Pancreas (tissue), 10 donors: Measurements from ENCODE around the gene FOXO1. TPM values are rescaled to one million over a fixed set of nuclear protein-coding genes. Genes with fewer than 3 reads are reported as not detected.
"Not testable (repeated sequence)": the region's sequence is repeated elsewhere in the genome, so short reads cannot be mapped to it uniquely, and the experiment has no call there.

ENCODE experiments used
- ATAC-seq, 4 donors: fragments of 200-7000 bp; cut with Tn5 transposase; one replicate each; pipeline versions ENCODE4 v1.8.0 to v1.9.1; 2020; ENCODE audit warnings: mild to moderate bottlenecking in 4 of 4, moderate library complexity in 4 of 4
- DNase-seq, 6 donors: peaks; one replicate each; pipeline ENCODE4 v3.0.0-alpha.2; 2020
- FAIRE-seq: peaks from 2 replicates; lab custom pipeline; 2012; peaks lifted over from hg19 to GRCh38; lab: Jason Lieb, UNC
- H3K27ac ChIP-seq, 4 donors: fragments of 200-600 bp; sonication (generic); 1 replicate in 3 of 4; 2 replicates in 1 of 4; pipeline versions ENCODE4 v1.5.0 to v1.8.0; 2020
- H3K27me3 ChIP-seq, 4 donors: fragments of 200-600 bp; one replicate each; pipeline ENCODE4 v1.8.0; 2021
- H3K36me3 ChIP-seq, 3 donors: fragments of 200-600 bp; sonication (generic) in 1 of 3; one replicate each; pipeline versions ENCODE4 v1.5.0 to v1.8.0; 2020 to 2021
- H3K4me1 ChIP-seq, 3 donors: fragments of 200-600 bp; one replicate each; pipeline ENCODE4 v1.8.0; 2021
- H3K4me3 ChIP-seq, 4 donors: fragments of 200-600 bp; sonication (generic) in 2 of 4; one replicate each; pipeline versions ENCODE4 v1.5.0 to v1.8.0; 2020 to 2021
- H3K9me3 ChIP-seq, 4 donors: fragments of 200-600 bp; one replicate each; pipeline ENCODE4 v1.8.0; 2021
- WGBS, 2 donors: extraction: QIAGEN DNeasy Blood & Tissue Kit; methylation state at CpG; one replicate each; pipeline ENCODE4 v1.1.7; 2013; 5-methylcytosine and 5-hydroxymethylcytosine counted together
- intact Hi-C, 3 donors: fragments of 100-400 bp; cut with DNase I; formaldehyde crosslinking; loops; one replicate each; pipeline versions ENCODE4 v1.11.1 to v1.14.2; 2022
- polyA plus RNA-seq, 2 donors: library from polyadenylated mRNA; stranded (reverse); fragments of 200-250 nt; gene quantifications; one replicate each; pipeline ENCODE4 v1.2.3, GENCODE V29; 2013
- total RNA-seq, 6 donors: library from RNA; stranded (reverse); fragmentation: NEBNext Ultra II Directional in 4 of 6; extraction: Animal tissue kit (Norgen Biotek cat#: 25700) in 4 of 6; gene quantifications; one replicate each; pipeline versions ENCODE4 v1.2.1 to v1.2.4, GENCODE V29; 2021 to 2023
- TF ChIP-seq, protein P1 (sequence below), 4 donors: fragments of 200-600 bp; sonication (generic) in 3 of 4; IDR thresholded peaks; one replicate each; pipeline versions ENCODE4 v1.5.0 to v1.8.0; 2021; ENCODE audit warnings: antibody characterized with exemption in 4 of 4
- donor health status: healthy with polysubstance abuse.
- donor health status: DM: no; HTN: no; CAD: no; lungs with moderate emphysema.
- donor health status: DM: no; HTN: no; CAD: no.
- donor health status: control.
- donor health status: control.
- donor health status: Bipolar disorder and iron deficiency.
- donor health status: DM: yes; HTN: yes; CAD: no.
- donor health status: DM: no; HTN: no; CAD: no.
- donor health status: DM: no; HTN: no; CAD: no.
- donor health status: DM: yes; HTN: yes; CAD: no.

The FOXO1 gene
- 10 to 100 TPM; 12.6 to 21.9 (median 16.1) TPM for total RNA-seq
- 10 to 100 TPM in 1 of 2 donors, 1 to 10 TPM in 1; 3.8 to 10.2 TPM for polyA plus RNA-seq

DNA sequence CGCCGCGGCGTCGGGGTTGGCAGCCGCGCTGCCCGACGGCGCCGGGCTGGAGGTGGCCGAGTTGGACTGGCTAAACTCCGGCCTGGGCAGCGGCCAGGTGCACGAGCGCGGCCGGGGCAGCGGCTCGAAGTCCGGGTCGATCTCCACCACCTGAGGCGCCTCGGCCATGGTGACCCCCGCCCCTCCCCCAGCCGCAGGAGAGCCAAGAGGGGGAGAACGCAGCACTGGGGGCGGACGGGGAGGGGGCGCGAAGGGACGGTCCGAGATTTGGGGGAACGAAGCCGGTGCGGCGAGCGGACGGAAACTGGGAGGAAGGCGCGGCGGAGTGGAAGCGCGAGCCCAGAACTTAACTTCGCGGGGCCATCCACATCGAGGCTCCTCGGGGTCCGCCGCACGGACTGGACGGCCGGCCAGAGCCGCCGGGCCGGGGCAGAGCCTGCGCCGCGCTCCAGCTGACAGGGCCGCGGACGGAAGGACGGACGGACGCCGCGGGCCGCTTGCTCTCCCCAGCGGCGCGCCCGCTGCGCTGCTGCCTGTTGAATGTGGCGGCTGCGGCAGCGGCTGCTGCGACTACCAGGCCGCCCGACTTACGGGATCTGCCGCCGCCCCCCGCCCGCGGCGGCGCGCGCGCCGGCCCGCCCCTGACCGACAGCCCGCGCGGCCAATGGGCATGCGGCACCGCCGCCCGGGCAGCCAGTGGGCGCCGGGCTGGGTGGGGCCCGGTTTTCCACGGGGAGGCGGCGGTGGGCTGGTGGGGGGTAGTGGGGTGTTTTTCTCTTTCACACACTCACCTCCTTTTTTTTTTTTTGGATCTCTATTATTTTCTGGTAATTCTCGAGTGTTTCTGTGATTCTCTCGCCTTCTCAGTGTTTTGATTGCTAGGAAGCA is at the start of gene FOXO1:
FOXO1 (minus strand) TSS at position 597 of the 888 bp plus-strand sequence; CDS start at position 168, 429 bp downstream.
- ATAC-seq = peak; percentile 76 to 86 (median 82)
- intact Hi-C loops = no loop called here
- Histone ChIP-seq H3K27ac (peak within 1 kb of the TSS; percentile 97 to 98 (median 98)), H3K4me3 (peak within 1 kb of the TSS; percentile 88 to 98 (median 93)), H3K36me3 (no peaks in the 10 kb centered on the region), H3K9me3 (no peaks in the 10 kb centered on the region), H3K27me3 (no peaks in the 10 kb centered on the region), H3K4me1 (peaks cover 9 to 20% (median 10%) of the 10 kb centered on the region in 3 donors)
- 0% methylated on average over 52 to 108 of the region's 108 CpGs for WGBS, 2 donors
- TF ChIP-seq, protein P1, sequence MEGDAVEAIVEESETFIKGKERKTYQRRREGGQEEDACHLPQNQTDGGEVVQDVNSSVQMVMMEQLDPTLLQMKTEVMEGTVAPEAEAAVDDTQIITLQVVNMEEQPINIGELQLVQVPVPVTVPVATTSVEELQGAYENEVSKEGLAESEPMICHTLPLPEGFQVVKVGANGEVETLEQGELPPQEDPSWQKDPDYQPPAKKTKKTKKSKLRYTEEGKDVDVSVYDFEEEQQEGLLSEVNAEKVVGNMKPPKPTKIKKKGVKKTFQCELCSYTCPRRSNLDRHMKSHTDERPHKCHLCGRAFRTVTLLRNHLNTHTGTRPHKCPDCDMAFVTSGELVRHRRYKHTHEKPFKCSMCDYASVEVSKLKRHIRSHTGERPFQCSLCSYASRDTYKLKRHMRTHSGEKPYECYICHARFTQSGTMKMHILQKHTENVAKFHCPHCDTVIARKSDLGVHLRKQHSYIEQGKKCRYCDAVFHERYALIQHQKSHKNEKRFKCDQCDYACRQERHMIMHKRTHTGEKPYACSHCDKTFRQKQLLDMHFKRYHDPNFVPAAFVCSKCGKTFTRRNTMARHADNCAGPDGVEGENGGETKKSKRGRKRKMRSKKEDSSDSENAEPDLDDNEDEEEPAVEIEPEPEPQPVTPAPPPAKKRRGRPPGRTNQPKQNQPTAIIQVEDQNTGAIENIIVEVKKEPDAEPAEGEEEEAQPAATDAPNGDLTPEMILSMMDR (IDR thresholded peaks at IDR 0.05) = no peak
- no peak for FAIRE-seq
- peak; percentile 88 to 97 (median 92) for DNase-seq

DNA sequence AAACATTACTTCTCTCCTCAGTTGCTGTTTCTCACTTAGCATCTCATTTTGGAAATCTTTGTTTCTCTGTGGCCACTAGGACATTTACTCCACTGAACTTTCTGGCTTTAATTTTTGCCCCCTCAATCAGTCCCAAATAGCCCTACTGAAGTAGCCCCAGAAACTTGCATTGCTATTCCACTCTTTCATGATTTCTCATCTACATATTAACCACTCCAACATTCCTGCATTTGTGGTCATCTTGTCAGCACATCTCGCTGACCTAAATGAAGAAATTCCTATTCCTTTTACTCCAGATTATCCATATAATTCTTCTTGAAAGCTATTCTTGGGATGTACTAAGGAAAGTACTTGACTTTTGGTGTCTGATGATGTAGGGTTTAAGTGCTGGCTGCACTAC is 48.0 kb upstream of the FOXO1 start:
- H3K4me3 ChIP-seq, H3K27me3 ChIP-seq, FAIRE-seq, intact Hi-C loops, H3K27ac ChIP-seq, H3K4me1 ChIP-seq, H3K36me3 ChIP-seq, DNase-seq, ATAC-seq, H3K9me3 ChIP-seq: not testable (repeated sequence)
- WGBS, 2 donors = no CpG with 5 or more reads among the region's 1 CpG

DNA sequence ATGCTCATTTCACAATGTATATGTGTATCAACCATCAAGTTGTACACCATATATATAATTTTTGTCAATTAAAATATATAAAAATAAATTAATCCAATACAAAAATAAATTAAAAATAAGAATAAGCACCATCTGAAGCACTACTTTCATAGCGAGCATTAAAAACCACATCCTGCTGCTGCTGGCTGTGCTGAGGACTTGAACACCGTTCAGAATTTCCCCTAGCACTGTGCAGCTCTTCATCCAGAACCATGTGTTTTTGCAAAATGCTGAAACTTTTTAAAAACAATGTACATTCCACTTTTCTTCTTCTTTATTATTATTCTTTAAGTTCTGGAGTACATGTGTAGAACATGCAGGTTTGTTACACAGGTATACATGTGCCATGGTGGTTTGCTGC is 40.0 kb upstream of the FOXO1 start:
- H3K9me3 ChIP-seq = no peaks in the 10 kb centered on the region
- FAIRE-seq (no peak), DNase-seq (no peak), ATAC-seq (no peak)
- no peak overlapping the region for H3K4me3 ChIP-seq
- no peaks in the 10 kb centered on the region for H3K27me3 ChIP-seq
- no peaks in the 10 kb centered on the region for H3K36me3 ChIP-seq
- no peak overlapping the region for H3K27ac ChIP-seq
- intact Hi-C loops = no loop called here
- H3K4me1 ChIP-seq = no peaks in the 10 kb centered on the region
- TF ChIP-seq, protein P1 (IDR thresholded peaks at IDR 0.05) = no peak
- WGBS, 2 donors = 88 to 91% methylated on average over 2 of the region's 2 CpGs

DNA sequence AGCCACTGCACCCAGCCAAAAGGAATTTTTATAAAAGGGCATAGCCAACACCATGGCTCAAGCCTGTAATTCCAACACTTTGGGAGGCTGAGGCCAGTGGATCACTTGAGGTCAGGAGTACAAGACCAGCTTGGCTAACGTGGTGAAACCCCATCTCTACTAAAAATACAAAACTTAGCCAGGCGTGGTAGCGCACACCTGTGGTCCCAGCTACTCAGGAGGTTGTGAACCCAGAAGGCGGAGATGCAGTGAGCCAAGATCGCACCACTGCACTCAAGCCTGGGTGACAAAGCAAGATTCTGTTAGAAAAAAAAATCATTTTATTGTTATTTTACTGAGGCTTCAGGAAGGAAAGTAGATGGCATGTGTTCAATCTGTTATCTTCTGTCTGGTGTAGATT is 31.3 kb upstream of the FOXO1 start:
- no peak for FAIRE-seq
- Histone ChIP-seq H3K4me3 (no peak overlapping the region), H3K9me3 (no peaks in the 10 kb centered on the region), H3K36me3 (no peaks in the 10 kb centered on the region), H3K27me3 (no peaks in the 10 kb centered on the region), H3K4me1 (no peaks in the 10 kb centered on the region), H3K27ac (no peak overlapping the region)
- DNase-seq = no peak
- intact Hi-C loops = no loop called here
- TF ChIP-seq, protein P1 (IDR thresholded peaks at IDR 0.05) = no peak
- ATAC-seq = no peak
- WGBS, 2 donors = 86 to 87% methylated on average over 5 of the region's 5 CpGs

DNA sequence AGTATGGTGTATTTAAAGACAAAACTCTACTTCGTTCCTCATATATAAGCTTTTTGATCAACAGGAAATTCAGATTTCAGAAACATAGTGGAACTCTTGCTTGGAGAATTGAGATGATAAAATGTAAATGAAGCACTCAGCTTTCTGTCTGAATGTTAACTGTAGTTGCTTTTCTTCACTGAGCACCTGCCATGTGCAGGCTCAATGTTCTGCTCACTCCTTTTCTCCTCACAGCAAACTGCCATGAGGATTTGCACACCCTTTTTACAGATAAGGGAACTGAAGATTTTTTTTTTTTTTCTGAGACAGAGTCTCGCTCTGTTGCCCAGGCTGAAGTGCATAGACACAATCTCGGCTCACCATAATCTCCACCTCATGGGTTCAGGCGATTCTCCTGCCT is 28.0 kb upstream of the FOXO1 start:
- H3K4me3 ChIP-seq = no peak overlapping the region
- no peaks in the 10 kb centered on the region for H3K27me3 ChIP-seq
- DNase-seq = no peak
- 75 to 84% methylated on average over 4 of the region's 4 CpGs for WGBS, 2 donors
- no peaks in the 10 kb centered on the region for H3K9me3 ChIP-seq
- TF ChIP-seq, protein P1 (IDR thresholded peaks at IDR 0.05) = no peak
- intact Hi-C loops = no loop called here
- no peak for FAIRE-seq
- no peak overlapping the region for H3K27ac ChIP-seq
- no peaks in the 10 kb centered on the region for H3K36me3 ChIP-seq
- H3K4me1 ChIP-seq = no peaks in the 10 kb centered on the region
- ATAC-seq = no peak
